ENCODE data around the gene CGREF1.

The CGREF1 gene, protein sequence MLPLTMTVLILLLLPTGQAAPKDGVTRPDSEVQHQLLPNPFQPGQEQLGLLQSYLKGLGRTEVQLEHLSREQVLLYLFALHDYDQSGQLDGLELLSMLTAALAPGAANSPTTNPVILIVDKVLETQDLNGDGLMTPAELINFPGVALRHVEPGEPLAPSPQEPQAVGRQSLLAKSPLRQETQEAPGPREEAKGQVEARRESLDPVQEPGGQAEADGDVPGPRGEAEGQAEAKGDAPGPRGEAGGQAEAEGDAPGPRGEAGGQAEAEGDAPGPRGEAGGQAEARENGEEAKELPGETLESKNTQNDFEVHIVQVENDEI

DNA sequence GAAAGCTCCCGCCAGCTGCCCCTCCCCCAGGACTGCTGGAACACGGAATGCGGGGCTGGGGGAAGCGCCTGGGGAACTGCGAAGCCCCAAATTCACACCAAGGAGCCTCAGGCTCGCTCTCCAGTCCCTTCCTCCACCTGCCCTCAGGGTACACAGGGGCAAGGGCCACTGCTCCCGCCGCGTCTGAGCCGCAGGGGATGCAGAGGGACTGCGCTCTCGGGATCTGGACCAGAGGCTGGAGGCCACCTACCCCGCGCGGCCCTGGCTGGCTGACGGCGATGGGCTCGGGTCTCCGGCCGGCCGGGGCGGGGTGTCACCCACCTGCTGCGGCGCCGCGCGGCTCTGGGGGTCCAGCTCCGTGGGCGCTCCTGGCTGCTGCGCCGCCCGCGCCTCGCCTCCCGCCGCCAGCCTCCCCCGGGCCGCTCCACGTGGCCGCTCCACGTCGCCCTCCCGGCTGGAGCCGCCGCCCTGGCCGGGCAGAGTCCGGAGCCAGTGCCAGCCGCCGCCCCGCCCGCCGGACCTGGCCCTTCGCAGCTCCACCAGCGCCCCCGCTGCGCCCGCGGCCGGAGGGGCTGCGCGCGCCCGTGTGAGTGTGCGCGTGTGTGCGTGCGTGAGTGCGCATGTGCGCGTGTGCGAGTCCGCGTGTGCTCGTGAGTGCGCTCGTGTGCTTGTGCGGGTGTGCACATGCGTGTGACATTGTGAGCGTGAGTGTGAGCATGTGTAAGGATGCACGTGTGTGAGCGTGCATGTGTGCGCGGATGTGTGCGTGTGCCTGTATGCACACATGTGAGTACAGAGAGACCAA is at the start of gene CGREF1:
CGREF1 (minus strand) TSS at position 604 of the 805 bp plus-strand sequence. CDS start 14,762 bp downstream, outside the sequence.
- DNase-seq, result no peak

DNA sequence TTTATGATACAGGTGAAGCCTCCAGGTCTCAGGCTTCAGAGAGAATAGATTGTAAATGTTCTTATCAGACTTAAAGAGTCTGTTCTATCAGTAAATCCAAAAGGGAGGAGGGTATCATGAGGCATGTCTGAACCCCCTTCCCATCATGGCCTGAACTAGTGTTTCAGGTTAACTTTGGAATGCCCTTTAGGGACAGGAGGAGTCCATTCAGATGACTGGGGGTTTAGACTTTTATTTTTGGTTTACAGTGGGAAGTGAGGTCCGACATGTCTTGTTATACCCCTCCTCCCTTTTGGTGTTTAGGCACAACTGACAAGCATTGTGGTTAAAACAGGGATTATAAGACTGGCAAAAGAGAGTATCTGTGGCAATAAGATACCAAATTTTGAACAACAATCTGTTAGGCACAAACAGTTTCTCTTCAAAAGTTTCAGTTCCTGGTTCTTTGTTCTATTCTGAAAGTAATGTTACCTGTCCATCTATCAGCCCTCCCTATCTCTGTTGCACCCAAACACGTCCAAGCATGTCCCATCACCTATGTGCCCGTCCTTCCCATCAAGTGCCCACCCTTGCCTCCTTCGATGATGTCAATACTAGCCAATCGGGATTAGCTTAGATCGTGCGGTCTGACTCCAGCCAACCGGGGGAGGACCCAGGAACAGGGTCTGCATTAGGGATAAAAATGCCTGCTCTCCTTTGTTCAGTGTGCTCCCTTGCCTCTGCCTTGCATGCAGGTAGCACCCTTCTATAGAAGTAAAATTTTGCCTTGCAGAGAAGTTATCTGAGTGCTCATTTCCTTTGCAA is 46.2 kb upstream of the CGREF1 start:
- DNase-seq, result no peak

DNA sequence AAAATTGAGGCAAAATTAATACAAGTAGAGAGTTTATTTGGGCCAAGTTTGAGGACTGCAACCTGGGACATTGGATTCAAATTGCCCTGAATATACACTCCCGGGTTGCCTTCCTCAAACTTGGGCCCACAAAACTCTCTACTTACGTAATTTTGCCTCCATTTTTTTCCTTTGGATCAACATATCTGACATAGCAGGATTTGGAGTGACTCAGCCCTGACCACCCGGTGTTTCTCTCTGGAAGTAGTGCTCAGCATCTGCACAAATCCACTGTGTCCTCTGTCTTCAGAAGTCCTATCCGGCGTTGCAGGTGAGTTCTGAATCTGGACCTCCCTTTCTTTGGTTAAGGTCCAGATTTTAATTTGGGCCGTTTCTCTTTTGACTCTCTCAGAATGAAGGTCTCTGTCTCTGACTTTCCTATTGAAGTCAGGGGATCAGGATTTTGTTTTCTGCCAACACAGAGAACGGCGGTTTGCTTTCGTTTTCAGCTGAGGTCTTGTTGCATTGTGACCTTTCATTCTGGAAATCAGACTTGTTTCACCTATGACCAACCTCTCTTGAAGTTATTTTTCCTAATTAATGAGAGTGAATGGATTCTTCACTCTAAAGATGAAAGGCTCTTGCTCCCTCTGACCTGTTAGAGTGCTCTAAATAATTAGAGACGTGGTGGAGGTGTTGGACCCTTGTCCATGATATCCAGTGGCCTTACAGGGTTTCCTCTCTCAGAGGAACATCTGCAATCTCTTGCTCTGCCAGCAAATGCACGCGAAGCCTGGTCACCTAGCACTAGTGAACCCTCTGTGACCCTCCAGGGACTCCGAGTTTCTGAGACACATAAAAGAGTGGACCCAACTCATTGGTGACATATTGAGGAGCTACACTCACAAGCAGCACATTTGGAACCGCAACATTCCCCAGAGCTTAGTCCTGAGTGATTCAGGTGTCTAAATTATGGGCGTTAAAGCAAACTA is 43.5 kb upstream of the CGREF1 start:
- DNase-seq, result no peak

DNA sequence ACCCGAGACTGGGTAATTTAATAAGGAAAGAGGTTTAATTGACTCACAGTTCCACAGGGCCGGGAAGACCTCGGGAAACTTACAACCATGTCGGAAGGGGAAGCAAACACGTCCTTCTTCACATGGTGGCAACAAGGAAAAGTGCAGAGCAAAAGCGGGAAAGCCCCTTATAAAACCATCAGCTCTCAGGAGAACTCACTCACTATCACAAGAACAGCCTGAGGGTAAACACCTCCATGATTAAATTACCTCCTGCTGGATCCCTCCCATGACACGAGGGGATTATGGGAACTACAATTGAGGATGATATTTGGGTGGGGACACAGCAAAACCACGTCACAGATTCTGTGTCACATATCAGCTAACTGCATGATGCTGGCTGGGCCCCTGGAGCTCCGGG is 41.3 kb upstream of the CGREF1 start:
- DNase-seq, result no peak

DNA sequence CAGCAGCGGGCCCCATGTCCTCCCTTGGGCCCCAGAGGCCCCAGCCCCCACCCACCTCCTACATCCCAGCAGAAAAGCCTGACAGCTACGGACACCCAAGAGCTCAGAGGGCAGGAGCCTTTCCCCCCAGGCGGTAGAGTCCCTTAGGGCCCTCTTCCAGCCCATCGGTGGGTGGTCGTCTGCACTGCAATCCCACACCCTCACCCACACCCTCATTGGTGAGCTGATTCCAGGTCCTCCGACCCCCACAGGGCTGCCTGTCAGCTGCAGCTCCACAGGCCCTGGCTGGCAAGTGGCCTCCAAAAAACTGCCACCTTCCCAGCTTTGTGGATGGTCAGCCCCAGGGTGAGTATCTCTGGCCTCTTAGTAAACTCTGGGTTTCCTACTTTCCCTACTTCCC is 40.3 kb upstream of the CGREF1 start:
- DNase-seq, result no peak

DNA sequence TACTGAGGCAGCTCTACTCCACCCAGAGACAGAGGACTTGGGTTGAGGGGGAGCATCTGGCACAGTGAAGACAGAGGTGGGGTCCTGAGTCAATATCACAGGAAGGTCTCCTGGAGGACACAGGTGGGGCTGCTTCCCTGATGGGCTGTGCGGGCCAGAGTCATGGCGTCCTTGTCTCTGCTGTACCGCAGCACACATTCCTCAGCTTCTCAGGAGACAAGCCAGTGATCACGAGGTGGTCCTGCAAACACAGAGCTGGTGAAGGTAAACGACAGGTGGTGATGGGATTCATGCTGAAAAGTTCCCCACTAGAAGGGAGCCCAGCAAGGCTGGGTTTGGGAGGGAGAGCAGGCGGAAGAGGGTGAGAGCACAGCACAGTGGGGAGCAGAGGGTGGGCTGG is 39.5 kb upstream of the CGREF1 start:
- DNase-seq, result no peak

DNA sequence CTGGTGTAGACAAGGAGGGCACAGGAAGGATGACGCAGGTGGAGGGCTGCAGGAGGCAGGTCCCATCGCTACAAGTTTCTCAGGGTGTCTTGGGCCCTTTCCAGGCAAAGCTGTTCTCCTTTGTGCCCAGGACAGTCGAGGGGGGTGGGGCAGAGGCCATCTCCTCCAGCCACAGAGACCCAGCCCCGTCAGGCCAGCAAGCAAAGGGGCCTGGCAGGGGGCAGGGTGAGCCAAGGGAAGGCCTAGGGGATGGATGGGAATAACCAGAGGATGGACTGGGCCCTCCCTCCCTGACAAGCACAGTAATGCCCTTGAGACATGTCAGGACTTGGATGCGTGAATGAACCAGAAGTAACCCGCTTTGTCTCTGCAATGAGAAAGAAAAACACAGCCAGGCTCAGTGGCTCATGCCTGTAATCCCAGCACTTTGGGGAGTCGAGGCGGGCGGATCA is 36.2 kb upstream of the CGREF1 start:
- no peak for DNase-seq

DNA sequence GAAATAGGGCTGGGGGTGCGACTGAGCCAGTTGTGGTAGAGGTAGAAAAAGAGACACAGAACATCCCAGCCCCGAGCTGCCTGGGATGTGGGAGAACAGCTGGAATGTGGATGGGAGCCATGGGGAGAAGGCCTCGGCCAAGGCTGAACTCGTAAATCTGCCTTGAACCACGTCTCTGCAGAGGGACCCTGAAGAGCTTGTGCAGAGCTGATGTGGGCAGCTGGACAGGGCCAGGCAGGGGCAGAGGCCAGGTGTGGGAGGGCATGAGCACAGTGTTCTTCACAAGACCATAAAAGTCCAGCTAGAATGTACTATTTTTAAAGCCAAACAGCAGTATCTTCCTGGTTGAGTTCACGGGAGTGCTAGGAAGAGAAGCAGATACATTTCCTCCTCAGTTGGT is 35.6 kb upstream of the CGREF1 start:
- DNase-seq, result no peak

DNA sequence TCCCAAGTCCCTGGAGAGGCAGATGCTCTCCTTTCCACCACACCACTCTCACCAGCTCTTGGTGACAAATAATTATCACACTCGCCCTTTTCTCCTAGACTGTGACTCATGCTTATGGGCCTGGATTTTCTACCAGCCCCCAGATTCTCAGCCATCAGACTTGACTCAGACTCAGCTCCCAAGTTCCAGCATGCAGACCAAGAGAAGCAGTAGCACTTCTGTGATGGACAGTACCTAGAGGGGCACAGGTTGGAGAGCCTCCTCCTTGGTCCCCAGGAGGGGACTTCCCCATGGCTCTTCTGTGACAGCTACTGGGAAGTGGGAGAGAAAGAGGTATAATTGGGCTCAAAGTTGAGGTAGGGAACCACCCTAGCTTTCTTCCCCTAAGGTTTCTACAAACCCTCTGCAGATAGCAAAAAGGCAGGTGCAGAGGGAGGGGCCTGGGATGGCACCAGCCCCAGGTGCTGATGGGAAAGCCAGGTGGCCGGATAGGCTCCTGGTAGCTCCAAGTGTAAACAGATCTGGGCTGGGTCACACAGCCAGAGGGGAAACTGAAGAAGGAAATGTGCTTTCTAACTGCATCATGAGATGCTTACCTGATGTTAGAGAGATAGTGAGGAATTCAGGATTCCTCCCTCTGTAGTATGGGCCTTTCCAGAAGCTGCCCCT is 34.0 kb upstream of the CGREF1 start:
- DNase-seq, result no peak

DNA sequence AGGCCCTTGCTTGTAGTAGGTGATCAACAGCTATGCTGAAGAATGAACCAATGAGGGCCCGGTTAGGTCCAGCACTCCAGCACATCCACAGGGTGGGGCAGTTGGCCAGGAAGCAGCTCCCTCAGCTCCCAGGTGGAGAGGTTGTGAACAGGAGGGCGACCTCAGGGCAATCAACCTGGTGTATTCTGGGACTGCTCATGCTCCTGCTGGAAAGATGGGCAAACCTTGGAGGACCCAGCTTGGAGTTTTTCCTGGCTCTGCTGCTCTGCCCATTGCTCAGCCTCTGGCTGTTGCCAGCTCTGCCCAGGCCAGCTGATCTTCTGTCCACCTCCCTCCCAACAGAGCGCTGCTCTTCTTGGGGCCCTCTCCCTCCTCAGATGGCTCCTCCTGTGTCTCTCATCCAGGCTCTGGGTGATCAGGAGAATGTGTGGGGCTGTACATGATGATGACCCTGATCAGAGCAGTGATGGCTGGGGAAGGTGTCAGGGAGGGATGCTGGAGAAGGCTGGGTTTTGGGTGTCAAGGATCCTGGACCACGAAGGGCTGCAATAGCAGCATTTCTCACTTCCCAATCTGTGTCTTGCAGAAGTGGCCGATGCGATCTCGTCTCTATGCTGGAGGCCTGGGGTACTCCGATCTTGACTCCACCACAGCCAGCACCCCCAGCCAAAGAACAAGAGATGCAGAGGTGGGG is 33.3 kb upstream of the CGREF1 start:
- DNase-seq, result no peak

DNA sequence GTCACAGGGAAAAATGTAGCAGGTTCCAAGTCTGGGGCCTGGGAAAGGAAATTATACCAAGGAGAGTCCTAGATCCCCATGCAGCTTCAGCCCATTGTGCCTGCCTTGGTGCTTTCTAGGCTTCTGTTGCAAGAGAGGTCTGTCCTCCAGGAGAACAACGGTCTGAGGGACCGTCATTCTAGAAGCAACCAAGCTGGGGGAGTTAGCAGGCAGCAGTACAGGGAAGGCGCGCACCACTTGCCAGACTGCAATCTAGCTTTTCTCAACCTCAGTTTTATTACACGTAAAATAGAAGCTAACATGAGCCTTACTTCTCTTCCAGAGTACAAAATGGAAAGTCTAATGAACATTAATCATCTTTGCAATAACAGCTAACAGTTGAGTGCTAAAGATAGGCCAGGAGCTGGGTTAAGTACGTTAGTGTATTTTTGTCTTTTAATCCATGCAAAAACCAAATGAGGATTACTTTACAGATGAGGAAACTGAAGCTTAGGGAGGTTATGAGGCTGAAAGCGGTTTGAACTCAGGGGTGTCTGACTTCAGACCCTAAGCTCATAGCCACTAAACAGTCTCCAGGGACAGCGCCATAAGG is 31.8 kb upstream of the CGREF1 start:
- no peak for DNase-seq

DNA sequence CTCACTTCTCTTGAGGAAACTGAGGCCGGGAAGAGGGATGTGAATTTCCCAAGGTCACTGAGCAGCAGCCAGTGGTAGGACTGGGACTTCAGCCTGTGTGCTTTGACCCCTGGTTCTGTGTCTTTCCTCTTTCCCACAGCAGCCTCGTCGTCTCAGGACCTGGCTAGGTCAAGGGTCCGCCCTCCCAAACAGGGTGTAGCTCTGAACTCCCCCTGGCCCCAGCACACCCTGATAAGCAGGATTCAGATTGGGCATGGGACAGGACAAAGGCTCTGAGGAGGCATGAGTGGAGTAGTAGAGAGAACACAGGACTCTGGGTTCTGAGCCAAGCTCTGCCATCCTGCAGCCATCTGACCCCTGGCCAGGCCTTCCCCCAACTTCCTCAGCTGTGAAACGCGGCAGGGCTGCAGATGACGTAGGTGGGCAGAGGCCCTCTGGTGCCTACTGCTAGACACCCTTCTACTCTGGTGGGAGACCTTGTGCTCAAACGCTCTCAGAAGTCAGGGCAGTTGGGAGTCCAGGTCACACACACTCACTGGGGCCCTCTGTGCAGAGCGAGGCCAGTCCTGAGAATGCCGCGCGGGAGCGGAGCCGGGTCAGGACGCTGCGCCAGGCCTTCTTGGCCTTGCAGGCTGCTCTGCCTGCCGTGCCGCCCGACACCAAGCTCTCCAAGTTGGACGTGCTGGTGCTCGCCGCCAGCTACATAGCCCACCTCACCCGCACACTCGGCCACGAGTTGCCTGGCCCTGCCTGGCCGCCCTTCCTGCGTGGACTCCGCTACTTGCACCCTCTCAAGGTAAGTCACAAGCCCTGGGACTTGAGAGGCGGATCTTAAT is 30.9 kb upstream of the CGREF1 start:
- DNase-seq, result no peak

DNA sequence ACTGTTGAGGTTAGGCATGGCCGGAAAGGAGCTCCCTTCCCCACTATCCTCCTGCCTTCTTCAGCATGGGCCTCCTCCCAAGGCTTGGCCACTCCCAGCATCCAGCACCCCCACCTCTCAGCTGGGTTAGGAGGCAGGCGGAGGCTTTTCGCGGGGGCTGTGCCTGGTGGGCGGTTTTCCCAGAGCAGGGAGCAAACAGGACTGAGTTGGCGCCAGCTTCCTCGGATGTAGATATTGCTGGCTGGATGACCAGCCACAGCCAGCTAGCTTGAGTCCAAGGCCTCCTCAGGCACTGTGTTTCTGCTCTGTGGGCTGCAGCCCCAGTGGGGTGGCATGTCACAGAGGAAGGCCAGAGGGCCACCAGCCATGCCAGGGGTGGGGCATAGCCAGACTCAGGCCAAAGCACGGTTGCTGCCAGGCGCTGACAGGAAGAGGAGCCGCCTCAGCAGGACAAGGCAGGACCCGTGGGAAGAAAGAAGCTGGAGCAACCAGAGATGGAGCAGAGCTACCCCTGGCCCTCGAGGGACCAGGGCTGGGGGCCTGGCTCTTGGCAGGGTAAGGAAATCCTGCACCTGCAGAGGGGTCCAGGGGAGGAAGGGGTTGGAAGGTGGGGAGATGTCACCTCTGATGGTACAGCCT is 30.0 kb upstream of the CGREF1 start, which contains the start of gene TCF23:
TCF23 (plus strand) TSS at position 204 of the 639 bp plus-strand sequence; CDS start at position 334, 130 bp downstream.
- no peak for DNase-seq

DNA sequence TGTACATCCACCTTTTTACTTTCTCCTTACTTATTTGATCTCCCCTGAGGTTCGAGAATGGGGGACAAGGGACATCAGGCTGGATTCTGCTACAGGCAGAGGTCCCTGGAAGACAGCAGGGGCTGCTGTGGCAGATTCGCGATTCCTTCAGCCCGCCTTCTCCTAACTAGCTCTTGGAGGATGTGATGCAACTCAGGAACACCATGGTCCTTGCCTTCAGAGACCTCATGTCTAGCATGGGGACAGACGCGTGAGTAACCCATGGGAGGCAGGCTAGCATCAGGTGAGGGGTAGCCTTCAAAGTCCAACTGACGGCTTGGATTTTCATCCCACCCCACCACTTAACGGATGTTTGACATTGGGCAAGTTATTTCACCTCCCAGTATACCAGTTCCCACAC is 29.0 kb upstream of the CGREF1 start:
- DNase-seq, result no peak

DNA sequence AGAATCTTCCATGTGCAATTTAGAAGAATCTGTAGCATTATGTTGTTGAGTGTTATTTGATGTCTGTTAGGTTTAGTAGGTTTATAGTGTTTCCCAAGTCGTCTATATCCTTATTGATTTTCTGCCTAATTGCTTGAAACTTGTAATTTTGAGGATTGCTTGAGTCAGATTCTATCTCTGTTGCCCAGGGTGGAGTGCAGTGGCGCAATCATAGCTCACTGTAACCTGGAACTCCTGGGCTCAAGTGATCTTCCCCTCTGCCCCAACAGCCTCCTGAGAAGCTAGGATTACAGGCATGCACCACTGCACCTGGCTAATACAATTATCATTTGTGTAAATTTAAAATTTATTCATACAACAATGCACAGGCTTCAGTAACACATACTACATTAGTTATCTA is 26.8 kb upstream of the CGREF1 start:
- DNase-seq, result no peak

DNA sequence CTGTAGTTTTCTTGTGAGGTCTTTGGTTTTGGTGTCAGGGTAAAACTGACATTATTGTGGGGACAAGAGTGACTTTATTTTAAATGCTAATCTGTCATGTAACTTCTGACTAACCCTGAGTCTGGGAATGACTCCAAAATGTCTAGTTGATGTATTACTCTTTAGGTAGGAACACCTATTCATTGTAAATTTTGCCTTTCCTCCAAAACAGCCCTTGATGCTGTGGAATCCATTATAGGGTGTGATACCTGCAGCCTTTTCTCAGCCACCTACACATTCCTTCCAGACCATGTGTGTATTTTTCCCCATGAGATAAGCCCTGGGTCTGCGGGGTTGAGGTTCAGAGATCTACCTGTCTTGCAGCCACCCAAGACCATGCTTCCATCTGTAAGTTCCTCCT is 24.4 kb upstream of the CGREF1 start:
- no peak for DNase-seq

DNA sequence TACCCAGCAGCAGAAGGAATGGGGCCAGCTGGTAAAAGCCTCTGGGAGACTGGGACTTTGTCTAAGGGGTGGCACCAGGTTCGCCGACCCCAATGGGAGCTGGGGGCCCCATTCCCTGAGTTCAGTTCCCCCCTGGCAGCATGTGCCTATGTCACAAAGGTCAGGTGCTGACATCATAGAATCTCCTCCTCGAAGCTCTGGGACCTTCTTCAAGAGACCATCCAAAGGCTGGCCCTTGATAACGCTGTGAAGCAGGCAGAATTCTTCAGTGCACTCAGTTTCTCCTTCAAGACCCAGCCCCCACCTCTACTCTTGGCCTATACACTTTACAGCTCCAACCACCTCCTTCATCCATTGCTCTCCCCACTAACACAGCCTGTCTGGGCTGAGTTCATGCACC is 20.4 kb upstream of the CGREF1 start, which contains the start of gene PRR30:
PRR30 (minus strand) TSS at position 101 of the 400 bp plus-strand sequence. CDS start 1,081 bp downstream, outside the sequence.
- no peak for DNase-seq

DNA sequence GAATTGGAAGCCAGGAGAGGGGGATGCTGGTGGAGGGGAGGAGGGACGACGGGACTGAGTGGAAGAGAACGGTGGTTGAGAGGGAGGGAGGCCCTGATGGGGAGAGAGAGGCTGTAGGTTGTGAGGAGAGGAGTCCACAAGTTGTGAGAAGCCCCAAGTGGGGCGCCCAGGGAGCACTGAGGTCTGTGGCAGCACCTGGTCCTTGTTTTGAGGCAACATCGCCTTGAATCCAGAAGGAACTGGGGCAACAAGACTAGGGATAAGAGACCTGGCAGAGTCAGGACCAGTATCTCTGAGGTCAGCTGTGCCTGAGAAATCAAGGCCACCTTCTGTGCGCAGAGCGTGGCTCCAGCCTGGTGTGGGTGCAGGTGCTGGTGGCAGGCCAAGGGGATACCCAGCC is 19.2 kb upstream of the CGREF1 start:
- DNase-seq, result no peak

Data from NCI-H2081 treated with DMSO at 0.1 percent for 48 hours (cell line).